HepG2 (cell line): ENCODE results near the gene NCBP1. TPM values are rescaled to one million over a fixed set of nuclear protein-coding genes. Genes with fewer than 3 reads are reported as not detected.

Experiments
- ATAC-seq: fragments of 200-7000 bp; cut with Tn5 transposase; 3 replicates; pipeline ENCODE4 v1.9.1; 2020; ENCODE audit warnings: mild to moderate bottlenecking, moderate library complexity
- BruUV-seq: library from RNA; stranded (reverse); fragments of 400-500 nt; replicated peaks from 2 replicates; lab custom pipeline; 2021; lab: Mats Ljungman, UMichigan
- CTCF ChIA-PET: fragments of 300-600 bp; formaldehyde crosslinking; extraction: SDS; loops from one replicate; lab custom pipeline; 2021; ENCODE audit warnings: low total read pairs, inconsistent platforms, low intra/inter-chr PET ratio; lab: Yijun Ruan, JAX
- POLR2A ChIA-PET: fragments of 350-600 bp; sonication (Branson Sonifier 250); formaldehyde crosslinking; loops from one replicate; lab custom pipeline; 2020; ENCODE audit warnings: antibody characterized with exemption, inconsistent platforms; lab: Yijun Ruan, JAX
- DNase-seq: peaks from one replicate; pipeline ENCODE4 v3.0.0-alpha.2; 2015; ENCODE audit warnings: low spot score
- FAIRE-seq: peaks from 3 replicates; lab custom pipeline; 2011; peaks lifted over from hg19 to GRCh38; lab: Jason Lieb, UNC
- H2AFZ ChIP-seq: one replicate; pipeline ENCODE4 v1.6.1; 2011; ENCODE audit warnings: low read length, inconsistent platforms
- H3K27ac ChIP-seq: fragments of 300-600 bp; 3 replicates; pipeline ENCODE4 v1.8.0; 2011; ENCODE audit warnings: mixed run types, mild to moderate bottlenecking, mixed read lengths, low read length, inconsistent platforms; ENCODE audit not compliant: insufficient read depth; ENCODE audit errors: extremely low read length
- H3K27me3 ChIP-seq, 2 experiments: fragments of 200-600 bp in 1 of 2; 2 replicates in 1 of 2; 3 replicates in 1 of 2; pipeline versions ENCODE4 v1.6.0 to v1.8.0; 2011; ENCODE audit warnings: low read length in 2 of 2, mild to moderate bottlenecking in 2 of 2, moderate library complexity in 2 of 2, inconsistent platforms in 1 of 2; ENCODE audit not compliant: insufficient read depth in 2 of 2, control insufficient read depth in 1 of 2
- H3K36me3 ChIP-seq, 2 experiments: fragments of 200-600 bp in 1 of 2; replicated peaks in 1 of 2; 2 replicates in 1 of 2; 3 replicates in 1 of 2; pipeline versions ENCODE4 v1.5.1 to v1.8.0; 2011; ENCODE audit warnings: low read length in 2 of 2, inconsistent platforms in 1 of 2; ENCODE audit not compliant: insufficient read depth in 2 of 2, control insufficient read depth in 1 of 2
- H3K4me1 ChIP-seq: 2 replicates; pipeline ENCODE4 v1.5.1; 2012; ENCODE audit warnings: low read length, inconsistent platforms; ENCODE audit not compliant: insufficient read depth
- H3K4me2 ChIP-seq: 2 replicates; pipeline ENCODE4 v1.6.0; 2011; ENCODE audit warnings: low read depth, low read length, inconsistent platforms
- H3K4me3 ChIP-seq, 3 experiments: fragments of 200-600 bp in 1 of 3; sonication (generic), shearing (Covaris generic) in 1 of 3; replicated peaks in 1 of 3; 2 replicates each; pipeline ENCODE4 v1.5.1; 2011 to 2016; ENCODE audit warnings: low read length in 3 of 3, inconsistent platforms in 2 of 3, low read depth in 2 of 3, mild to moderate bottlenecking in 2 of 3, control low read depth in 1 of 3, mixed read lengths in 1 of 3; ENCODE audit not compliant: insufficient read depth in 1 of 3
- H3K79me2 ChIP-seq: one replicate; pipeline ENCODE4 v1.6.1; 2011; ENCODE audit warnings: low read length, inconsistent platforms; ENCODE audit not compliant: insufficient read depth
- H3K9ac ChIP-seq: 2 replicates; pipeline ENCODE4 v1.6.0; 2011; ENCODE audit warnings: mild to moderate bottlenecking, low read depth, low read length, inconsistent platforms; ENCODE audit not compliant: insufficient read depth
- H3K9me3 ChIP-seq: 2 replicates; pipeline ENCODE4 v1.5.1; 2012; ENCODE audit warnings: mild to moderate bottlenecking, low read length
- H4K20me1 ChIP-seq: 2 replicates; pipeline ENCODE4 v1.6.0; 2011; ENCODE audit warnings: inconsistent platforms, mild to moderate bottlenecking, low read length, moderate library complexity; ENCODE audit not compliant: insufficient read depth
- FOXM1 ChIP-seq: sonication (generic); formaldehyde crosslinking; IDR thresholded peaks from 2 replicates; pipeline ENCODE4 v1.5.0; 2020; ENCODE audit warnings: missing genetic modification reagents
- HCFC1 ChIP-seq: fragments of 150-350 bp; IDR thresholded peaks from 2 replicates; pipeline ENCODE4 v1.6.1; 2014; ENCODE audit warnings: low read depth, low read length
- IRF2 ChIP-seq: IDR thresholded peaks from 2 replicates; pipeline ENCODE4 v1.6.1; 2018; ENCODE audit warnings: missing genetic modification reagents, missing compliant biosample characterization
- KDM1A ChIP-seq: IDR thresholded peaks from 2 replicates; pipeline ENCODE4 v1.6.1; 2016; ENCODE audit warnings: missing compliant biosample characterization
- KIAA2018 ChIP-seq: sonication (generic); formaldehyde crosslinking; IDR thresholded peaks from 2 replicates; pipeline ENCODE4 v1.5.0; 2020; ENCODE audit warnings: mild to moderate bottlenecking, missing genetic modification reagents, borderline replicate concordance
- MATR3 ChIP-seq: sonication (generic); formaldehyde crosslinking; IDR thresholded peaks from 2 replicates; pipeline ENCODE4 v1.4.0; 2020; ENCODE audit warnings: missing genetic modification reagents
- NR3C1 ChIP-seq: sonication (generic); formaldehyde crosslinking; IDR thresholded peaks from 2 replicates; pipeline ENCODE4 v1.4.0; 2020; ENCODE audit warnings: missing genetic modification reagents
- PHF21A ChIP-seq: sonication (generic); formaldehyde crosslinking; IDR thresholded peaks from 2 replicates; pipeline ENCODE4 v1.5.0; 2020; ENCODE audit warnings: mild to moderate bottlenecking, missing genetic modification reagents
- POLR2G ChIP-seq: fragments of 200-400 bp; formaldehyde crosslinking; IDR thresholded peaks from 2 replicates; pipeline ENCODE4 v1.6.1; 2018; ENCODE audit warnings: mild to moderate bottlenecking, low read depth, low read length, moderate library complexity
- PRPF4 ChIP-seq: fragments of 200-400 bp; formaldehyde crosslinking; IDR thresholded peaks from 2 replicates; pipeline ENCODE4 v1.6.1; 2016; ENCODE audit warnings: low read length, low read depth; ENCODE audit not compliant: poor library complexity, severe bottlenecking
- SMARCE1 ChIP-seq: fragments of 450-650 bp; IDR thresholded peaks from 2 replicates; pipeline ENCODE4 v1.6.1; 2017; ENCODE audit warnings: borderline replicate concordance
- SNAI1 ChIP-seq: sonication (generic); formaldehyde crosslinking; IDR thresholded peaks from 2 replicates; pipeline ENCODE4 v1.5.0; 2020; ENCODE audit warnings: mild to moderate bottlenecking, missing genetic modification reagents, borderline replicate concordance
- TGIF2 ChIP-seq: IDR thresholded peaks from 2 replicates; pipeline ENCODE4 v1.6.1; 2016; ENCODE audit warnings: control low read depth, missing compliant biosample characterization
- WIZ ChIP-seq: sonication (generic); formaldehyde crosslinking; IDR thresholded peaks from 2 replicates; pipeline ENCODE4 v1.5.1; 2020; ENCODE audit warnings: mild to moderate bottlenecking, missing genetic modification reagents
- ZNF362 ChIP-seq: sonication (generic); formaldehyde crosslinking; IDR thresholded peaks from 2 replicates; pipeline ENCODE4 v1.4.0; 2020; ENCODE audit warnings: missing genetic modification reagents, mild to moderate bottlenecking, borderline replicate concordance
- ZNF543 ChIP-seq: sonication (generic); formaldehyde crosslinking; IDR thresholded peaks from 2 replicates; pipeline ENCODE4 v1.4.0; 2020; ENCODE audit warnings: mild to moderate bottlenecking, missing genetic modification reagents
- ZNF550 ChIP-seq: sonication (generic); formaldehyde crosslinking; IDR thresholded peaks from 2 replicates; pipeline ENCODE4 v1.4.0; 2020; ENCODE audit warnings: mild to moderate bottlenecking, missing genetic modification reagents, borderline replicate concordance
- ZNF768 ChIP-seq: sonication (generic); formaldehyde crosslinking; IDR thresholded peaks from 2 replicates; pipeline ENCODE4 v1.4.0; 2020; ENCODE audit warnings: missing genetic modification reagents
- ZNF83 ChIP-seq: sonication (generic); formaldehyde crosslinking; IDR thresholded peaks from 2 replicates; pipeline ENCODE4 v1.4.0; 2020; ENCODE audit warnings: missing genetic modification reagents, mild to moderate bottlenecking, borderline replicate concordance
- WGBS: methylation state at CpG from one replicate; pipeline ENCODE4 v1.1.6; 2017; ENCODE audit warnings: low lambda C conversion rate; 5-methylcytosine and 5-hydroxymethylcytosine counted together
- in situ Hi-C: cut with HindIII; loops from 2 replicates; pipeline ENCODE4 v1.10.0; 2017; ENCODE audit warnings: low pct_unique_long_range_greater_than_20kb; ENCODE audit not compliant: extremely low pct_ligation_motif_present
- intact Hi-C: fragments of 100-400 bp; cut with micrococcal nuclease; formaldehyde crosslinking; loops from one replicate; pipeline ENCODE4 v1.10.0; 2022; ENCODE audit not compliant: unreplicated experiment
- polyA plus RNA-seq, 8 experiments: library from polyadenylated mRNA; depleted of rRNA in 3 of 8; stranded (reverse) in 7 of 8; unstranded in 1 of 8; fragments of >200 nt; fragmentation: Illumina TruSeq in 4 of 8; extraction: Trizol in 4 of 8; gene quantifications; 2 replicates each; pipeline versions ENCODE4 v1.2.1 to v1.2.3, GENCODE V29; 2011 to 2016; ENCODE audit warnings: low read depth in 4 of 8, missing spikeins in 1 of 8, mixed read lengths in 1 of 8; ENCODE audit not compliant: insufficient read depth in 1 of 8
- total RNA-seq, 5 experiments: library from RNA; depleted of rRNA; stranded (reverse); fragments of >200 nt; fragmentation: Illumina TruSeq; extraction: Trizol; gene quantifications; 2 replicates each; pipeline ENCODE4 v1.2.3, GENCODE V29; 2016; ENCODE audit warnings: low read depth in 1 of 5

NCBP1 gene
- total and polyA plus RNA-seq, 2 of the 13 experiments (the other 11 are each of a cell fraction or from before 2014, with no cell fraction given): 13.3 to 40.2 TPM

- Histone ChIP-seq H3K4me1 (peaks cover 8% of the 10 kb centered on the region; the same call in 1 of the 2 replicates), H3K4me2 (no peak overlapping the region), H3K36me3 (peaks cover 0 to 41% of the 10 kb centered on the region in 2 experiments; a peak in 3 of 5 replicates), H2AFZ (no peak overlapping the region), H3K27me3 (no peaks in the 10 kb centered on the region), H3K9ac (no peak overlapping the region), H3K4me3 (no peak overlapping the region), H4K20me1 (no peaks in the 10 kb centered on the region), H3K27ac (no peak overlapping the region), H3K9me3 (no peaks in the 10 kb centered on the region), H3K79me2 (peaks cover 20% of the 10 kb centered on the region)
- ChIA-PET CTCF (no interaction called here), POLR2A (no interaction called here)
- BruUV-seq: no TSS peak
- intact Hi-C loops: no loop called here
- ATAC-seq (no peak), DNase-seq (no peak), FAIRE-seq (no peak)
- in situ Hi-C loops: no loop called here
- 83% methylated on average over 3 of the region's 3 CpGs for WGBS
- TF ChIP-seq HCFC1 (no peak), ZNF83 (CRISPR knock-in tag) (no peak), ZNF362 (CRISPR knock-in tag) (no peak), IRF2 (CRISPR knock-in tag) (no peak), ZNF550 (no peak), ZNF768 (CRISPR knock-in tag) (no peak), WIZ (CRISPR knock-in tag) (no peak), TGIF2 (no peak), PHF21A (CRISPR knock-in tag) (no peak), FOXM1 (no peak), PRPF4 (no peak), ZNF543 (CRISPR knock-in tag) (no peak), POLR2G (no peak), KDM1A (CRISPR knock-in tag) (no peak), SNAI1 (CRISPR knock-in tag) (no peak), SMARCE1 (no peak), NR3C1 (no peak), MATR3 (CRISPR knock-in tag) (no peak), KIAA2018 (CRISPR knock-in tag) (no peak)
Observed at GRCh38 chr9:97625620-97626019, 8.0 kb upstream of the NCBP1 start.
